HG03575 (cell line): ENCODE results near the gene TRIM24.
A peak's percentile ranks its signal among the peaks of the same experiment; 100 is the strongest.
"Not testable (repeated sequence)": the region's sequence is repeated elsewhere in the genome, so short reads cannot be mapped to it uniquely, and the experiment has no call there.

Experiments
- ATAC-seq: cut with Tn5 transposase; IDR thresholded peaks from one replicate; pipeline ENCODE4 v1.9.1; 2021; ENCODE audit not compliant: unreplicated experiment, insufficient number of reproducible peaks, low FRiP score; ENCODE audit errors: extremely low read depth

Gene TRIM24

DNA sequence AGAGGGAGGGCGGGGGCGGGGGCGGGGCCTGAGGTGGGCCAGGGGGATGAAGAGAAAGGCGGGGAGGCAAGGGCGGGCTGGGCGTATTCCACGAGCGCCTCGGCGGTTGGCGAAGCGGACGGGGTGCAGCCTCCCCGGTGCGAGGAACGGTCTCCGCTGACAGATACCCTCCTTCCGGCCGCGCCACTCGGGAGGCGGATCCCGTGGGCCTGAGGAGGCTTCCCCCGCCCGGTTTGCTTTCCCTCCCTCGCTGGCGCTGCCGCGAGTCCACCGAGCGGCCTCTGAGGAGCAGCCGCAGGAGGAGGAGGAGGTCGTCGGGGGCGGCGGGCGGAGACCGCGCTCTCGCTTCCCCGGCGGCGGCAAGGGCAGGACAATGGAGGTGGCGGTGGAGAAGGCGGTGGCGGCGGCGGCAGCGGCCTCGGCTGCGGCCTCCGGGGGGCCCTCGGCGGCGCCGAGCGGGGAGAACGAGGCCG lies at the start of gene TRIM24:
Gene TRIM24 (plus strand): TSS at position 84 of the 473 bp plus-strand sequence. CDS start 290 bp downstream, at position 374.
- peak; percentile 32 for ATAC-seq

DNA sequence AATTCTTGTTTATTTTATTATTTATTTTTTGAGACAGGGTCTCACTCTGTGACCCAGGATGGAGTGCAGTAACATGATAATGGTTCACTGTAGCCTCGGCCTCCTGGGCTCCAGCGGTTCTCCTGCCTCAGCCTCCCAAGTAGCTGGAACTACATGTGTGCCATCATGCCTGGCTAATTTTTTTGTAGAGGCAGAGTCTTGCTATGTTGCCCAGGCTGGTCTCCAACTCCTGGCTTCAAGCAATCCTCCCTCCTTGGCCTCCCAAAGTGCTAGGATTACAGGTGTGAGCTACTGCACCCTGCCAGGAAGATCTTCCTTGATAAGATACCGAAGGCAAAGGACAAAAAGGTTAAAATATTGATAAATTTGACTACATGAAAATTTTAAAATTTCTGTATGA lies 48.0 kb upstream of the TRIM24 start:
- not testable (repeated sequence) for ATAC-seq

DNA sequence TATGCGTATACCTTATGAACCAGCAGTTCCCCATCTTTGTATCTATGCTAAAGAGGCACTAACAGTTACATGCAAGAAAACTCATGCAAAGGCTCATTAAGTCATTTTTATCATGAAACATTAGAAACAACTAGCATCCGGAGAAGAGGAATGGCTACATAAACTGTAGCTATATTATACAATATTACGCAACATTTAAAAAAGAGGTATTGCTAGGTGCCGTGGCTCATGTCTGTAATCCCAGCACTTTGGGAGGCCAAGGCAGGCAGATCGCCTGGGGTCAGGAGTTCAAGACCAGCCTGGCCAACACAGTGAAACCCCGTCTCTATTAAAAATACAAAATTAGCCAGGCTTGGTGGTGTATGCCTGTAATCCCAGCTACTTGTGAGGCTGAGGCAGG lies 47.1 kb upstream of the TRIM24 start:
- not testable (repeated sequence) for ATAC-seq

DNA sequence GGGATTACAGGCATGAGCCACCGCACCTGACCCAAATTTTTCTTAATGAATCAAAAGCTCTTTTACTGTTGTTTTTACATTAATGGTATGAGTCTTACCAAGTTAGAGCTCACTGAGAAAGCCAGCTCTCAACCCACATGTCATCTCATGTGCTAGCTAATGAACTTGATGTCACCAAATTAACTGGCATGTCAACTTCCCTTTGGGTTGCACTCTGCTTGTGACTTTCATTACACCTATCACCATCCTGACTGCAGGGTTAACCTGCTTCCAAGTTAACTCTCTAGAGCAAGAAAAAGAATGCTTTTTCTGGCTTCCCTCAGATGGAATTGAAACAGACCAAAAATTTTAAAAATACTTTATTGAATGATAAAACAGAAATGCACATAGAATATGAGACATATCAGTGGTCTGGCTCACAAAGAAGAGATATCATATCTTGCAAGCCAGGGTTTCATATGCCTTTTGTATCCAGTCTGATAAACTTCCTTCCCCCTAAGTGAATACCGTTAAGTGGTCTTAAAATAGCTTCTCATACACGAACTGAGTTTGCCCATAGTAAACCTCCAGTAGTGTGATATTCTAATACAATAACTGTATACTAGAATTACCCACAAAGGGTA lies 42.9 kb upstream of the TRIM24 start:
- ATAC-seq, result no peak

DNA sequence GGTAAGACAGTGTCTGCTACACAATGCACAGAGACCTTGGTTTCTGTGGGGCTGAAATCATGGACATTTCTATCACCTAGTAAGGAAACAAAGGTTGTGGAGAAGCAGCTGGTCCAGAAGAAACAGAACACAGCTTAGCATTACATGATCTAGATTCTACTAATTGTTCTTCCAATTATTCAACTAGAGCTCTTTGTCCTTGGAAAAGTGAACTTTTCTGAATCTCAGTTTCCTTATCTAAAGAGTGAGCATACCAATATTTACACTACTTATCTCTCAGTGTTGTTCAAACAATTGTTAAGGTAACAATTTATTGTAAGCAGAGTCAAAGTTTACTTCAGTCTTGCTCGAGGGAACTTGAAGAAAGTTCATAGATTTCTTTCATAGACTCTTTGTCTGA lies 42.3 kb upstream of the TRIM24 start:
- ATAC-seq, result no peak

DNA sequence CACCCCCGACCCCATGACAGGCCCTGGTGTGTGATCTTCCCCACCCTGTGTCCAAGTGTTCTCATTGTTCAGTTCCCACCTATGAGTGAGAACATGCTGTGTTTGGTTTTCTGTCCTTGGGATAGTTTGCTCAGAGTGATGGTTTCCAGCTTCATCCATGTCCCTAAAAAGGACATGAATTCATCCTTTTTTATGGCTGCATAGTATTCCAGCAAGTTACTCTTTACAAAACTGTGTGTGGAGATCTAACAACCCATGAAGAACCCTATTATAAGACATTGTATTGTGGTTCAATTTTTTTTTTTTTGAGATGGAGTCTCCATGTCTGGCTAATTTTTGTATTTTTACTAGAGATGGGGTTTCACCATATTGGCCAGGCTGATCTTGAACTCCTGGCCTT lies 41.7 kb upstream of the TRIM24 start:
- ATAC-seq, result not testable (repeated sequence)

DNA sequence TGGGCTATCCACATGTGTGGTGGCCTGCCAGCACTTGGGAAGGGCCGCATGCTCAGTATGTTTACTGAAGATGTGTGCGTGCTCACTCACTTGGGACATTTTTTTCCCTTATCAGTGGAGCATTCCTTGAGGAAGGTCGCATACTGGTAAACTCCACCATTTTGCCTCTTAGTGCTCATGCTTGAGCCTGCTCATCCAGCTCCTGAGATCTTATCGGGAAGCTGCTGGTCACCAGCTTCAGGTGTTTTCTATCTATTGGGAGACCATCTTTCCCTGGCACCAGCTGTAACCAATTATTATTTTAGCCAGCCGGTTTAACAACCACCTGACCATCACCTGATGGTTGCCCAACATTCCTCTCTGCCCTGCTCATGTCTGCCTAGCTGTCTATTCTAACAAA lies 35.0 kb upstream of the TRIM24 start:
- no peak for ATAC-seq

DNA sequence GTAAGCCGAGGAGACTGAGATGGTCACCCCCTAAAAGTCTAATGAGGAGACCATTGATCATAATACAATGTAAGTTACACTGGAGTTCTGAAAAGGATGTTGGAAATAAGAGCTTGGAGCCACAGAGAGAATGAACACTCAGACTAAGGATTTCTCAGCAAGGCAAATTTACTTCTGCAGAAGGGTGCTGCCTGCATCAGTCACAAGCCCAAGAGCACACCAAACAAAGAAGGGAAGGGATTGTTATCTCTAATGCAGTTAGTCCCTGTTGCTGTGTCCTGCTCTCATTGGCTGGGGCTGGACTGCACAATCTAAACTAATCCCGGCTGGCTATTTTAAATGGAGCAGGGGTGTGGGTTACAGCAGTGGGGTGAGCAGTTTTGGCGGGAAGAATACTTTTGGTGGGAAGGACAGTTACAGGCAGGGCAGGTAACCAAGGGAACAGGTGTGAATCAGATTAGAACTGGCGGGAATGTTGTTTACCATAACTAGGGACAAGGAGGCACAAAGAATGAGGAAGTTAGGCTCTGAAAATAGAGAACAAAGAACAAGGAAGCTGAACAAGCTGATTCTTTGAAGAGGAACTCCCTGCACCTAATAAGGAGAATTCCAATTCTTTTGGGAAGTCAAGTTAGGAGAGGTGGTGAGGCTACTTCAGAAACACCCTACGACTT lies 30.3 kb upstream of the TRIM24 start:
- no peak for ATAC-seq

DNA sequence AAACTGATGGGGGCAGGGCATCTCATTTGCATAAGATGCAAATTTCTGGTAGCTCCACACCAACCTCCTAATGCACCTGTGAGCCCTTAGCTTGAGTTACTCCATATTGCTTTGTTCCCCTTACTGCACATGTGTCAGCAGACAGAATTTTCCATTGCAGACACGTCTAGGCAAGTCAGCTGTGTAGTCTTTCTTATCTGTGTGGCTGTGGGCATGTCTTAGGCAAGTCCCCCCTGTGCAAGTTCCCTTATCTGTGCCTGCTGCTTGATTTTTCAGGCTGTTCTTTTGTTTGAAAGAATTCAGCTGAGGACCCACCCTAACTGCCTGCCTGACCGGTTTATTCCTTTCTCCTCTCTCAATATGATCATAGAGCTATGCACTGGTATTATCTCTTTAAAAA lies 28.5 kb upstream of the TRIM24 start:
- ATAC-seq, result no peak

DNA sequence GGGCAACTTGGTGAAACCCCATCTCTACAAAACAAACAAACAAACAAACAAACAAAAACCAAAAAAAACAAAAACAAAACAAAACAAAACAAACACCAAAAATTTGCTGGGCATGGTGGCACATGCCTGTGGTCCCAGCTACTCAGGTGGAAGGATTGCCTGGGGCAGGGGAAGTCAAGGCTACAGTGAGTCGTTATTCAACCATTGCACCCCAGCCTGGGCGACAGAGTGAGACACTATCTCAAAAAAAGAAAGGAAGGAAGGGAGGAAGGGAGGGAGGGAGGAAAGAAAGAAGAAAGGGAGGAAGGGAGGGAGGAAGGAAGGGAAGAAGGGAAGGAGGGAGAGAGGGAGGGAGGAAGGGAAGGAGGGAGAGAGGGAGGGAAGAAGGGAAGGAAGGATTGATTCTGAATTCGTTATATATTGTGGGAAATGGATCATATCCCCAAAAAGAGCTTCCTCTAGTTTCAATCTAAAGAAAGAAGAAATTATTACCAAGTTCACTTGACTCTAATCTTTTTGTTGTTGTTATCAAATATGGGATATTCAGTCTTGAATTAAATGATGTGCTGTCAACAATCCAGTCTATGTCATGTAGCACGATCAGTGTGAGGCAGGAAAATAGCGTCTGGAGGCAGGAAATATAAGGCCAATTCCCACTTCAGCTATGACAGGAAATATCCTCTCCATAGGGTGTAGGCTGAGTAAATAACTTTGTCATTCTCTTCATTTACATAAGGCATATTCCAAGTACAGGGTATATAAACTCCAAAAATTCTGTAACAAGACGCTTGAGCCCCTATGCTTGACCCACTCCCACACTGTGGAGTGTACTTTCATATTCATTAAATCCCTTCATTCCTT lies 26.2 kb upstream of the TRIM24 start:
- no peak for ATAC-seq

DNA sequence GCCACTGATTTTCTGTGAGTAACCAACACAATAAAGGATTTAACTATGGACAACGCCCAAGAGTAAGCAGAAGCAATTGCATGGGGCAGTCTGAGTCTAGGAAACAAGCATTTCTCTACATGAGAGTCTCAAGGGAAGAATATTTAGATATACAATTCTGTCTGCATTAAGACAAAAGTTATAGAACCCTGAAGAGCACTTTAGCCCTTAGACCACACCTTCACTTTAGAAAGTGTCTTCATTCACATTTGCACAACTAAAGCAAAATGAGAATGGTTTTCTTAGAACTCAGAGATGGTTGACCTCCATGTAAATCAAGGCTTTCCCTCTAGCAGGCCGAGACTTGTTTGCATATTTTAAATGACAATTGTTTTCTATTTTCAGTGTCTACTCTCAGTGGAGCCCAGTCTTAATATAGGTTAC lies 25.5 kb upstream of the TRIM24 start:
- no peak for ATAC-seq

DNA sequence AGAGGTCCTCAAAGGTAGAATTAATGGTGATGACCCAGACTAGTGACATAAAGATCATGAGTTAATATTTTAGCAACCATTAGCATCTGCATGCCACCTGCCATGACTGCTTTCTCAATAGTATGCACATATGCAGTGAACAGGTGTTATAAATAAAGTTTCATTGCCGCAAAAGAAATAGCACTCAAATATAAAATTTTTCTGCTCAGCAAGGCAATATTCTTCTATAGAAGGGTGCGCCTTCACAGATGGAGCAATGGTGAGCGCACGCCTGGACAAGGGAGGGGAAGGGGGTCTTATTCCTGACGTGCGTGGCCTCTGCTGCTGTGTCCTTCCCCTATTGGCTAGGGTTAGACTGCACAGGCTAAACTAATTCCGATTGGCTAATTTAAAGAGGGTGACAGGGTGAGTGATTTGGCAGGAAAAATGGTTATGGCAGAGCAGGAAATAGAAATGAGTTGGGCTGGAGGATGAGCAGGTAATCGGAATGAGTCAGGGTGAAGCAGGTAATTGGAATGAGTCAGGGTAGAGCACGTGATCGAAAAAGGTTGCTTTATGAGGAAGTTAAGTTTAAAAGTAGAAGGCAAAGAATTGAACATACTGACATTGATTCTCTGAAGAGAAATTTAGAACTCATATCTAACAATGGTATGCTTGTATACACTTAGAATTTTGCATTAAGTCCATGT lies 24.7 kb upstream of the TRIM24 start:
- no peak for ATAC-seq

DNA sequence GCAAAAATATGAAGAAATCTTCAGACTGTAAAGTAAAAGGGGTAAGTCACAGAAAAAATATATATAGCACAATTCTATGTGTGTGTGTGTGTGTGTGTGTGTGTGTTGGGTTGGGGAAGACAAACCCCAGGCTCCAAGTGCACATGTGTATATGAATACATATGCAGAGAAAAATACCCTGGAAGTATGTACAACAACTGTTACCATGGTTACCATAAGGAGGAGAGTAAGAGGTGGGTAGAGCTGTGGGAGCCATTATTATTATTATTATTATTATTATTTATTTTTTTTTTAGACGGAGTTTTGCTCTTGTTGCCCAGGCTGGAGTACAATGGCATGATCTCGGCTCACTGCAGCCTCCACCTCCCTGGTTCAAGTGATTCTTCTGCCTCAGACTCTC lies 23.7 kb upstream of the TRIM24 start:
- ATAC-seq, result no peak

DNA sequence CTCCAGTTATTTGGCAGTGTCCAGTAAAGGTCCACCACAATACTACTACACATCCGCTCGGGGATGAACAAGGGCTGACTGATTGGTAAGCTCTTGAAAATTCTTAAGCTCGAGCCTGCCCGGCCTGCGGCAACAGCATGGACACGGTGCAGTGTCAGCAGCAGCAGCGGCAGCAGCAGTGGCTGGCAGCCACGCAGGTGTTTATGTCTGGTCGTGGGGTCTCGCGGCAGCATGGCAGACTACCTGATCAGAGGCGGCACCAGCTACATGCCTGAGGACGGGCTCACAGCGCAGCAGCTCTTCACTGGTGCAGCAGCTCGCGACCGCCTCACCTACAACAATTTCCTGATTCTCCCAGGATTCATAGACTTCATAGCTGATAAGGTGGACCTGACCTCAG lies 19.6 kb upstream of the TRIM24 start:
- ATAC-seq, result no peak

DNA sequence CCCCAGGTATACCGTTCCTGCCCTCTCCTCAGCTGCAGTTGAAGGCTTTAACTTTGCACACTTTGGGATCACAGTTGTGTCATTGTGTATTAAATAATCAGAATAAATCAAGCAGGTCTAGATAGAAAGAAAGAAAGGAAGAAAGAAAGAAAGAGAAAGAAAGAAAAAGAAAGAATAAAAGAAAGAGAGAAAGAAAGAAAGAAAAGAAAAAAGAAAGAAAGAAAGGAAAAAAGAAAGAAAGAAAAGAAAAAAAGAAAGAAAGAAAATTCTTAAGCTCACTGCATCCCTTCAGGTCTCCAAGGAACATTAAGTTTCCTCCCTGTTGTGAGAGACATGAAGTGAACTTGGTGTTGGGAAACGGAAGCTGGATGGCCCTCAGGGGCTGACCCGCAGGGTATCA lies 17.2 kb upstream of the TRIM24 start:
- ATAC-seq, result no peak

DNA sequence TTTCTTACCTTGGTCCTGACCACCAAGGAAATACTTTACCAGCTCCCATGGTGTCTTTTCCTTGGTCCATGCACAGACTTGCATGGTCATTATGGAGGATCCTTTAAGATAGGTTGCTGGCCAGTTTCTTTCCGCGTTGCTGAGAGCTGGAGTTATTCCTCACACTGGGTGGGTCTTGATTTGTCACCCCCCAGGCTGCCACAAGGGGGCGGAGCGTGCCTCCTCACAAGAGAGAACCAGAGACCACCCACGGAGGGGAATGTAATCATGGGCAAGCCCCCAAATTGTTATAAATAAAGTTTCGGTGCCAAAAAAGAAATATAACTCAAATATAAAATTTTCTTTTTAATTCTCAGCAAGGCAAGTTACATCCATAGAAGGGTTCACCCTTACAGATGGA lies 10.5 kb upstream of the TRIM24 start:
- ATAC-seq, result no peak

DNA sequence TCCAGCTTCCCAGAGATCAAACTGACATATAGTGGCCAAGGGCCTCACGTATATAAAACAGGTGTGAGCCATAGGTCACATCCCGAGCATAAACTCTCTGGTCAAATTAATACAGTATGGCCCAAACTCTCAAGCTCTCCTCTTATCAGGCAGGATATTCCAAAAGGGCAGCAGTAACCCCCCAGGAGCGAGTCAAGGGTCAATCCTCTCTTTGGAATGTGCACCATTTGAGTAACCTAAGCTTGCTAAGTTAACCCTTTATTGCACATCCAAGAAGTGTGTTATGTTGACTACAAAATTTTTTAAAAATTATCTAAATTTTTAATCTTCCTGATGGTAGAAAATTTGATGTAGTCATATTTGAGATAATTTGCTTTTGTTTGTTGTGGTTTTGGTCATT lies 4.5 kb upstream of the TRIM24 start:
- ATAC-seq, result no peak

DNA sequence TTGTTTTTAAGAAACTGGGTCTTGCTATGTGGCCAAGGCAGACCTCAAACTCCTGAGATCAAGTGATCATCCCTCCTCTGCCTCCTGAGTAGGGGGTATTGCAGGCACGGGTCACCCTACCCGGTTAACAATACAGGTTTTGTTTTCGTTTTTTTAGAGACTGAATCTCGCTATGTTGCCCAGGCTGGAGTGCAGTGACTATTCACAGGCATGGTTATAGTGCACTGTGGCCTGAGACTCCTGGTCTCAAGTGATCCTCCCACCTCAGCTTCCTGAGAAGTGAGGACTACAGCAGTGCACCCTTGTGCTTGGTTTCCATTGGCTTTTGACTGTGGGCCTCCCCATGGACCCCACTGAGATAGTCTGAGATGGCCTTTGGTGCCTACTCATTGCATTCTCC lies 3.8 kb upstream of the TRIM24 start:
- ATAC-seq, result no peak
